ENCODE results near the gene FBXO31. TPM values are rescaled to one million over a fixed set of nuclear protein-coding genes. Genes with fewer than 3 reads are reported as not detected.

The FBXO31 gene
- total and polyA plus RNA-seq, 9 of the 15 experiments (the other 6 are each of a cell fraction or from before 2014, with no cell fraction given) = 0.18 to 33.3 (median 10.9) TPM

DNA sequence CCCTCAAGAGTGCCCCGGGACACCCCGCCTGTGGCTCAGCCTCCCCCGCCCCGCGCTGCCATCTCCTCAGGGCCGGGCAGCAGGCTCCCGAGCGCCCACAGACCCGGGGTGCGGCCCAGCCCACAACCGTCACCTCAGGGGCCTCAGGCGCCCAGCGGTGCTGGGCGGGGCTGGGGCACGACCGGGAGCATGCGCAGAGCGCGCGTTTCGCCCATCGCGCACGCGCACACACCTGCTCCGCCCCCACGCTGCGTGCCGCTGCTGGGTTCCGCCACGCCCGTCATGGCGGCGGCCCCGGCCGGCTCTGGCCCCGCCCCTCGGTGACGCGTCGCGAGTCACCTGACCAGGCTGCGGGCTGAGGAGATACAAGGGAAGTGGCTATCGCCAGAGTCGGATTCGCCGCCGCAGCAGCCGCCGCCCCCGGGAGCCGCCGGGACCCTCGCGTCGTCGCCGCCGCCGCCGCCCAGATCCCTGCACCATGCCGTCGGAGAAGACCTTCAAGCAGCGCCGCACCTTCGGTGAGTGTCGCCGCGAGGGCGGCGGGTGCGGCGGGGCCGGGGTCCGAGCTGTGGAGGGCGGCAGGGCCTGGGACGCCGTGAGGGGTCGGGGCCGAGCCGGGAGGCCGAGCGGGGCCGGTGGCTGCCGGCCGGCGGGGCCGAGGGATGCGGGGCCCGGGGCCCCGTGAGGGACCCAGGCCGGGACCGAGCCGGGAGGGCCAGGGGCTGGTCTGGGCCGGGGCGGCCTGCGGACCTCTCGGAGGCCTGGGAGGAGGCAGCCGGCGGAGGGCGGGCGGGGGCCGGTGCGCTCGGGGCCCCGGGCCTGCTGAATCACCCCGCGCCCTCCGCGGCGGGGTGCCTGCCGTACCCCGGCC lies 8.6 kb upstream of the FBXO31 start, which contains the start of gene MAP1LC3B (continued):
- TF ChIP-seq, protein P1, sequence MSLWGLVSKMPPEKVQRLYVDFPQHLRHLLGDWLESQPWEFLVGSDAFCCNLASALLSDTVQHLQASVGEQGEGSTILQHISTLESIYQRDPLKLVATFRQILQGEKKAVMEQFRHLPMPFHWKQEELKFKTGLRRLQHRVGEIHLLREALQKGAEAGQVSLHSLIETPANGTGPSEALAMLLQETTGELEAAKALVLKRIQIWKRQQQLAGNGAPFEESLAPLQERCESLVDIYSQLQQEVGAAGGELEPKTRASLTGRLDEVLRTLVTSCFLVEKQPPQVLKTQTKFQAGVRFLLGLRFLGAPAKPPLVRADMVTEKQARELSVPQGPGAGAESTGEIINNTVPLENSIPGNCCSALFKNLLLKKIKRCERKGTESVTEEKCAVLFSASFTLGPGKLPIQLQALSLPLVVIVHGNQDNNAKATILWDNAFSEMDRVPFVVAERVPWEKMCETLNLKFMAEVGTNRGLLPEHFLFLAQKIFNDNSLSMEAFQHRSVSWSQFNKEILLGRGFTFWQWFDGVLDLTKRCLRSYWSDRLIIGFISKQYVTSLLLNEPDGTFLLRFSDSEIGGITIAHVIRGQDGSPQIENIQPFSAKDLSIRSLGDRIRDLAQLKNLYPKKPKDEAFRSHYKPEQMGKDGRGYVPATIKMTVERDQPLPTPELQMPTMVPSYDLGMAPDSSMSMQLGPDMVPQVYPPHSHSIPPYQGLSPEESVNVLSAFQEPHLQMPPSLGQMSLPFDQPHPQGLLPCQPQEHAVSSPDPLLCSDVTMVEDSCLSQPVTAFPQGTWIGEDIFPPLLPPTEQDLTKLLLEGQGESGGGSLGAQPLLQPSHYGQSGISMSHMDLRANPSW (CRISPR knock-in tag; IDR thresholded peaks at IDR 0.05) = peak; percentile 73; the same call in 1 of the 2 replicates
- TF ChIP-seq GATAD2A (IDR thresholded peaks at IDR 0.05) (no peak), GABPB2 (CRISPR knock-in tag; conservative IDR thresholded peaks at IDR 0.05) (no peak), MTA3 (IDR thresholded peaks at IDR 0.05; ENCODE audit: borderline replicate concordance) (peak; percentile 93; the same call in 1 of the 2 replicates), CTBP1 (IDR thresholded peaks at IDR 0.05; ENCODE audit: borderline replicate concordance) (peak; percentile 74; the same call in 1 of the 2 replicates), KLF1 (tag; IDR thresholded peaks at IDR 0.05) (no peak; the same call in 1 of the 2 replicates), NFATC3 (IDR thresholded peaks at IDR 0.05) (no peak), NFXL1 (CRISPR knock-in tag; IDR thresholded peaks at IDR 0.05) (no peak), BHLHE40 (IDR thresholded peaks at IDR 0.05; ENCODE audit: low read length) (peak; percentile 97), FOXP1 (CRISPR knock-in tag; IDR thresholded peaks at IDR 0.05) (no peak), SMC3 (conservative IDR thresholded peaks at IDR 0.05; ENCODE audit: insufficient read depth, low read depth, low read length) (no peak), SREBF1 (IDR thresholded peaks at IDR 0.05; ENCODE audit: borderline replicate concordance, low read depth, low read length) (peak; percentile 94), ZNF282 (CRISPR knock-in tag; IDR thresholded peaks at IDR 0.05) (no peak; the same call in 1 of the 2 replicates), NR1H2 (CRISPR knock-in tag; IDR thresholded peaks at IDR 0.05) (no peak), NELFE (IDR thresholded peaks at IDR 0.05; ENCODE audit: insufficient read depth, insufficient read length) (no peak), ZNF24 (IDR thresholded peaks at IDR 0.05) (0 out of 2 replicates have a peak, but pooled peaks have one; percentile 30), EGR1 (conservative IDR thresholded peaks at IDR 0.05) (peak; percentile 80)
- TF ChIP-seq, protein P2, sequence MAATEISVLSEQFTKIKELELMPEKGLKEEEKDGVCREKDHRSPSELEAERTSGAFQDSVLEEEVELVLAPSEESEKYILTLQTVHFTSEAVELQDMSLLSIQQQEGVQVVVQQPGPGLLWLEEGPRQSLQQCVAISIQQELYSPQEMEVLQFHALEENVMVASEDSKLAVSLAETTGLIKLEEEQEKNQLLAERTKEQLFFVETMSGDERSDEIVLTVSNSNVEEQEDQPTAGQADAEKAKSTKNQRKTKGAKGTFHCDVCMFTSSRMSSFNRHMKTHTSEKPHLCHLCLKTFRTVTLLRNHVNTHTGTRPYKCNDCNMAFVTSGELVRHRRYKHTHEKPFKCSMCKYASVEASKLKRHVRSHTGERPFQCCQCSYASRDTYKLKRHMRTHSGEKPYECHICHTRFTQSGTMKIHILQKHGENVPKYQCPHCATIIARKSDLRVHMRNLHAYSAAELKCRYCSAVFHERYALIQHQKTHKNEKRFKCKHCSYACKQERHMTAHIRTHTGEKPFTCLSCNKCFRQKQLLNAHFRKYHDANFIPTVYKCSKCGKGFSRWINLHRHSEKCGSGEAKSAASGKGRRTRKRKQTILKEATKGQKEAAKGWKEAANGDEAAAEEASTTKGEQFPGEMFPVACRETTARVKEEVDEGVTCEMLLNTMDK (IDR thresholded peaks at IDR 0.05; ENCODE audit: borderline replicate concordance, insufficient read depth, low read depth, low read length, poor library complexity, severe bottlenecking) = no peak
- TF ChIP-seq, protein P3, sequence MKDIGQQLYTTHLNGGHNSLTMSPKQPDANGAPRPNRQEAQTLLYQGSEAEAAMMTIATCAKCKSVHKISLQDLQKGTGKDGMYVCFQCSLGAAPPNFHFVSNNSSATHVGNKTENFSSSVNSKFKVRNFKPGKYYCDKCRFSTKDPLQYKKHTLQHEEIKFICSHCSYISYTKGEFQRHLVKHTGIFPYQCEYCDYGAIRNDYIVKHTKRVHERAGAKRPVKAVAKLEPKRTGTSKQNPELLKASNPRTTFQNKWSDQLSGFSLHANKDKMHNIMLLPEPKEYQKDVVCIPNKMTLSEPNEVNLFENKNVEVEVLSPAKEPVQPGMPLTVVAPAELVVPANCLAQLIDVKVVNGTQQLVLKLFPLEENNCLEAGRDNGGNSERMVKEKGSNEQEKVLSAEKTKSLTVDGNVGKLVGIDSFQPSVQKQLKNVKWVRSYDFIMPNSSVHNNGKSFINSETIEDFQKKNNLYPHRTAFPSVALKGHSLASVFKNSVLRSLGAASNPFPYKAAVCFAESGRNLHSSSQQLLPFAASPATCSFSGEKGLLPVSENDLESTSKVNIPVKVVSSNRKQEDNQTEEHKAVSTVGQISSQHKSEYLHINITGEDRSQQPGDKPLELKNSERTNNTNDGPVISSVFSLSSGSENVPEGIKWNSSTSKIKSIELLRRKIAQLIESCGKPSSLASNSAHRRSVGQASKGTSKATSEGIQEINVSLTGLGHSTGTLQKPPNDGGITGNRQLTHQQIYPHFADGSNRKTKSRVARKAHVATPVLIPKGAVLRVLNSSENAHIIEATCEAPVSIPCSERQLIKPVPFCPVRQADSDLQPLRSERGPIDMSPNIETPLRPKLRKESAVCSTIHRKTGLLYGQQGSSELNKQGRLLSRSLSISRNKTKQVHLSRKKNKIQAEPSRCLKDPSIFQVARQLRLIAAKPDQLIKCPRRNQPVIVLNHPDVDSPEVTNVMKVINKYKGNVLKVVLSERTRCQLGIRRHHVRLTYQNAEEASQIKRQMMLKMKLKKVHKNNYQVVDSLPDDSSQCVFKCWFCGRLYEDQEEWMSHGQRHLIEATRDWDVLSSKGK (CRISPR knock-in tag; IDR thresholded peaks at IDR 0.05) = no peak

Data from K562 (cell line).